Natural killer cell (primary cell): ENCODE data around the gene AMDHD2. TPM values are rescaled to one million over a fixed set of nuclear protein-coding genes. Genes with fewer than 3 reads are reported as not detected.
A peak's percentile ranks its signal among the peaks of the same experiment; 100 is the strongest.

Experiments
- ATAC-seq, 3 donors: fragments of 150-1000 bp in 2 of 3; fragments of 200-7000 bp in 1 of 3; cut with Tn5 transposase; 1 replicate in 1 of 3; 2 replicates in 2 of 3; pipeline ENCODE4 v1.10.0; 2021; ENCODE audit warnings: mild to moderate bottlenecking in 2 of 3, moderate library complexity in 2 of 3
- DNase-seq, 2 donors: peaks; one replicate each; pipeline versions ENCODE4 v3.0.0 to v3.0.0-alpha.2; 2013 to 2021; ENCODE audit warnings: mixed read lengths in 1 of 2
- H3K27ac ChIP-seq: one replicate; pipeline ENCODE4 v1.5.1; 2013; ENCODE audit warnings: mild to moderate bottlenecking, low read length
- H3K27me3 ChIP-seq: one replicate; pipeline ENCODE4 v1.6.1; 2013; ENCODE audit warnings: low read length; ENCODE audit not compliant: control insufficient read depth, insufficient read depth
- H3K36me3 ChIP-seq: one replicate; pipeline ENCODE4 v1.6.1; 2013; ENCODE audit warnings: low read length; ENCODE audit not compliant: control insufficient read depth, insufficient read depth
- H3K4me1 ChIP-seq: one replicate; pipeline ENCODE4 v1.6.1; 2013; ENCODE audit warnings: low read length; ENCODE audit not compliant: control insufficient read depth, insufficient read depth
- H3K4me3 ChIP-seq: one replicate; pipeline ENCODE4 v1.5.1; 2013; ENCODE audit warnings: low read length
- H3K9me3 ChIP-seq: one replicate; pipeline ENCODE4 v1.6.1; 2013; ENCODE audit warnings: low read length; ENCODE audit not compliant: control insufficient read depth, insufficient read depth
- H3K27ac Mint-ChIP-seq, 2 donors: one replicate each; pipeline ENCODE4 v1.8.0; 2022; ENCODE audit warnings: mild to moderate bottlenecking in 2 of 2, mixed read lengths in 2 of 2, moderate library complexity in 1 of 2
- H3K27me3 Mint-ChIP-seq, 2 donors: one replicate each; pipeline ENCODE4 v1.8.0; 2022; ENCODE audit warnings: low read depth in 2 of 2, mixed read lengths in 2 of 2
- H3K36me3 Mint-ChIP-seq: one replicate; pipeline ENCODE4 v1.8.0; 2022; ENCODE audit warnings: mixed read lengths
- H3K4me1 Mint-ChIP-seq, 2 donors: one replicate each; pipeline ENCODE4 v1.8.0; 2022; ENCODE audit warnings: mixed read lengths in 2 of 2
- H3K4me3 Mint-ChIP-seq: one replicate; pipeline ENCODE4 v1.8.0; 2022; ENCODE audit warnings: mild to moderate bottlenecking, moderate library complexity, mixed read lengths
- H3K9me3 Mint-ChIP-seq, 2 donors: one replicate each; pipeline ENCODE4 v1.8.0; 2022; ENCODE audit warnings: mixed read lengths in 2 of 2
- WGBS: methylation state at CpG from one replicate; pipeline ENCODE4 v1.1.7; 2013; ENCODE audit warnings: missing lambda C conversion rate; ENCODE audit not compliant: insufficient coverage; 5-methylcytosine and 5-hydroxymethylcytosine counted together
- intact Hi-C: fragments of 100-400 bp; cut with micrococcal nuclease; formaldehyde crosslinking; loops from one replicate; pipeline ENCODE4 v1.14.2; 2022
- total RNA-seq, 4 donors: library from RNA; stranded (reverse); fragments of 120-200 nt in 1 of 4; gene quantifications; one replicate each; pipeline versions ENCODE4 v1.2.3 to v1.2.4, GENCODE V29; 2013 to 2022
- TF ChIP-seq, protein P1 (sequence below): fragments of 200-600 bp; IDR thresholded peaks from one replicate; pipeline ENCODE4 v1.8.0; 2022; ENCODE audit warnings: antibody characterized with exemption

The AMDHD2 gene
- total RNA-seq, 3 donors from 2014 or later (not counting 1 experiment from before 2014, with no cell fraction given) = 129 to 162 (median 144) TPM

DNA sequence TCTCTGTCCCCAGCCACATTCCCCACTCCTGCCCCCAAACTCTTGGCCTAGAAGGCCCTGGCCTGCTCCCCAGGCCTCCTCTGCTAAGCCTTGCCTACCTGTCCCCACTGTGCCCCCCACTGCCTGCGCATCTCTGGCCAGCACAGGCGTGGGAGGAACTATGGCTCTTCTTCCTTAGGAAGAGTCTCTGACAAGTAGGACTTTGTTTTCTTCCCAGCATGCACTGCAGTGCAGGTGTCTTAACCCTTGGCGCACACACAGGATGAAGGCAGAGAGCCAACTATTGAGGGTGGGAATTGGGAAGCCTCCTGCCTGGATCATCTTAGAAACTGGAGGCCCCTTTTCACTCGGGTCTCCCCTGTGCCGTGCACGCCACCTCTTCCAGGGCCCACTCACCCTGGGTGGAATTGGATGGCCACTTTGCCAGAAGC is 3.6 kb downstream of the AMDHD2 start:
- Histone ChIP-seq H3K27ac (no peak overlapping the region), H3K9me3 (no peaks in the 10 kb centered on the region), H3K4me1 (peaks cover 23% of the 10 kb centered on the region), H3K27me3 (no peaks in the 10 kb centered on the region), H3K36me3 (peaks cover 40% of the 10 kb centered on the region), H3K4me3 (no peak overlapping the region)
- ATAC-seq (no peak), DNase-seq (no peak)
- TF ChIP-seq, protein P1, sequence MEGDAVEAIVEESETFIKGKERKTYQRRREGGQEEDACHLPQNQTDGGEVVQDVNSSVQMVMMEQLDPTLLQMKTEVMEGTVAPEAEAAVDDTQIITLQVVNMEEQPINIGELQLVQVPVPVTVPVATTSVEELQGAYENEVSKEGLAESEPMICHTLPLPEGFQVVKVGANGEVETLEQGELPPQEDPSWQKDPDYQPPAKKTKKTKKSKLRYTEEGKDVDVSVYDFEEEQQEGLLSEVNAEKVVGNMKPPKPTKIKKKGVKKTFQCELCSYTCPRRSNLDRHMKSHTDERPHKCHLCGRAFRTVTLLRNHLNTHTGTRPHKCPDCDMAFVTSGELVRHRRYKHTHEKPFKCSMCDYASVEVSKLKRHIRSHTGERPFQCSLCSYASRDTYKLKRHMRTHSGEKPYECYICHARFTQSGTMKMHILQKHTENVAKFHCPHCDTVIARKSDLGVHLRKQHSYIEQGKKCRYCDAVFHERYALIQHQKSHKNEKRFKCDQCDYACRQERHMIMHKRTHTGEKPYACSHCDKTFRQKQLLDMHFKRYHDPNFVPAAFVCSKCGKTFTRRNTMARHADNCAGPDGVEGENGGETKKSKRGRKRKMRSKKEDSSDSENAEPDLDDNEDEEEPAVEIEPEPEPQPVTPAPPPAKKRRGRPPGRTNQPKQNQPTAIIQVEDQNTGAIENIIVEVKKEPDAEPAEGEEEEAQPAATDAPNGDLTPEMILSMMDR = no peak
- H3K27ac Mint-ChIP-seq = no peak overlapping the region
- no peaks in the 10 kb centered on the region for H3K9me3 Mint-ChIP-seq
- H3K4me1 Mint-ChIP-seq = peaks cover 19 to 24% of the 10 kb centered on the region in 2 donors
- intact Hi-C loops = no loop called here
- H3K4me3 Mint-ChIP-seq = no peak overlapping the region
- no peaks in the 10 kb centered on the region for H3K27me3 Mint-ChIP-seq
- H3K36me3 Mint-ChIP-seq = no peaks in the 10 kb centered on the region
- 96% methylated on average over 6 of the region's 6 CpGs for WGBS

DNA sequence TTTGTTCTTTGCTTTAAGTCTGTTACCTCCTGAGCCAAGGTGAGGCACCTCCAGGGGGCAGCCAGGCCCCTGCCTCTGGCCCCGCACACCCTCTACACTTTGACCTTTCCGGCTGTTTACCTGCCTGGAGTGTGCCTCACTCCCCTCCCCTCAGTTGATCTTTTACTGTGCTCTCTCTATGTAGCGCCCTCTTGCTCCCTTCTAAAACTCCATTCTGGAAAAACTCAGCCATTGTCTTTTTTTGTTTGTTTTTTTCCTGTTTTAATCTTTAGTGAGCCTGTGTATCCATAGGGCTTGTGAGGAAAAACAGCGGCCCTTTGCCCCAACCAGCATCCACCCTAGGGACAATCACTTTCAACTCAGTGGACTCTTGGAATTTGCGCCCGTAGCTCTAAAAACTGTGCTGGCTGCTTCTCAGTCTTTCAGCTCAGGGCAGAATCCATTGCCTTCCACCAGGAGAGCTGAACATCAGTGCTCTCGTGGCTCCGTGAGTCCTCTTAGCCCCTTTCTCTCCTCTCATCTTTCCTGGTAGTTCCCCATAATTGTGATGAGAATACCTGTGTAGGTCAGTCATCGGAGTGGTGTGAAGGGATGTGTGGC is 4.3 kb downstream of the AMDHD2 start:
- Mint-ChIP-seq H3K27ac (peak overlapping the region; percentile 5 to 10), H3K4me3 (peak overlapping the region; percentile 29), H3K27me3 (no peaks in the 10 kb centered on the region), H3K4me1 (peaks cover 17 to 18% of the 10 kb centered on the region in 2 donors), H3K9me3 (no peaks in the 10 kb centered on the region), H3K36me3 (no peaks in the 10 kb centered on the region)
- 96% methylated on average over 8 of the region's 9 CpGs for WGBS
- Histone ChIP-seq H3K4me3 (no peak overlapping the region), H3K27me3 (no peaks in the 10 kb centered on the region), H3K9me3 (no peaks in the 10 kb centered on the region), H3K36me3 (peaks cover 46% of the 10 kb centered on the region), H3K27ac (no peak overlapping the region), H3K4me1 (peaks cover 17% of the 10 kb centered on the region)
- no peak for ATAC-seq
- intact Hi-C loops = no loop called here
- no peak for DNase-seq
- TF ChIP-seq, protein P1 = no peak

DNA sequence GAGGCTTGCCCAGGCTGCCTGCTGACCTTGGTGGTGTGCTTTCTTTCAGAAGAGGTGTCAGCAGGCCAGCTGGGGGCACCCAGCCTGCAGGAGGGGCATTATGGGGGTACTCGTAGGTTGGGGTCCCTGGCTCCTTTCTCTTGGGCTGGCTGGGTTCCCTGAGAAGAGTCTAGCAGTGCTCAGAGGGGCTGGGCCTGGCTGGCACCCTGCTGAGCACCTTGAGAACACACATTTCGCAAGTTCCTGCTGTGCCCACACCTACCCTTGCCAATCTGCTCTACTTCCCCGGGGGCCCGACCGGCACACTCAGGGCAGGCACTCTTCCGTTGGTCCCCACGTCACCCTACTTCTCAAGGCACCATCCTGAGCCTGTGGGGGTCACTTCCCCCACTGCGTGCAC is 6.0 kb downstream of the AMDHD2 start:
- Mint-ChIP-seq H3K36me3 (no peaks in the 10 kb centered on the region), H3K27ac (no peak overlapping the region), H3K27me3 (no peaks in the 10 kb centered on the region), H3K9me3 (no peaks in the 10 kb centered on the region), H3K4me1 (peaks cover 4 to 11% of the 10 kb centered on the region in 2 donors), H3K4me3 (no peak overlapping the region)
- Histone ChIP-seq H3K36me3 (peaks cover 46% of the 10 kb centered on the region), H3K4me3 (no peak overlapping the region), H3K27me3 (no peaks in the 10 kb centered on the region), H3K27ac (no peak overlapping the region), H3K4me1 (peaks cover 12% of the 10 kb centered on the region), H3K9me3 (no peaks in the 10 kb centered on the region)
- ATAC-seq (no peak), DNase-seq (no peak)
- WGBS = 81% methylated on average over 8 of the region's 8 CpGs
- intact Hi-C loops = no loop called here
- TF ChIP-seq, protein P1 = no peak
